Measurements from ENCODE around the gene PTPRM. TPM values are rescaled to one million over a fixed set of nuclear protein-coding genes. Genes with fewer than 3 reads are reported as not detected.

PTPRM gene
- total RNA-seq, 1 experiment from 2014 or later: 14.5 TPM

GRCh38 chr18:8299054-8299980, 732.2 kb downstream of the PTPRM start:
- ChIA-PET CTCF (no interaction called here), RAD21 (ENCODE audit: low non-redundant PET in 1 of 2, low total read pairs in 2 of 2, uncharacterized antibody in 2 of 2, unreplicated experiment in 2 of 2) (no interaction called here), POLR2A (no interaction called here)
- H3K4me1 ChIP-seq (ENCODE audit: control insufficient read depth in 1 of 2, insufficient read depth in 2 of 2, low read length in 2 of 2): peaks cover 4 to 5% of the 10 kb centered on the region in 2 experiments; a peak in 2 of 4 replicates
- no peaks in the 10 kb centered on the region for H4K20me1 ChIP-seq (ENCODE audit: insufficient read depth)
- DNase-seq (ENCODE audit: low read depth, low spot score): no peak
- no peak overlapping the region for H3K4me3 ChIP-seq (replicated peaks in 1 of 2; ENCODE audit: low read depth in 1 of 2, low read length in 2 of 2)
- H3K27me3 ChIP-seq (ENCODE audit: insufficient read depth, low read length): 0 out of 2 replicates have a peak, but pooled peaks cover 2% of the 10 kb centered on the region
- no peak overlapping the region for H3K9ac ChIP-seq (ENCODE audit: low read length)
- H3K27ac ChIP-seq (ENCODE audit: low read depth, low read length): no peak overlapping the region
- intact Hi-C loops (cut with micrococcal nuclease): no loop called here
- H3K79me2 ChIP-seq (ENCODE audit: insufficient read depth, low read length): no peaks in the 10 kb centered on the region
- H3K9me3 ChIP-seq (ENCODE audit: control insufficient read depth in 1 of 2, insufficient read depth in 1 of 2, low read depth in 1 of 2, low read length in 2 of 2): no peaks in the 10 kb centered on the region
- TF ChIP-seq ZNF274 (IDR thresholded peaks at IDR 0.05; ENCODE audit: low read depth, low read length): no peak
- no peak for TF ChIP-seq SP1 (IDR thresholded peaks at IDR 0.05; ENCODE audit: low read depth)
- no peak for TF ChIP-seq POLR2A (IDR thresholded peaks at IDR 0.05; ENCODE audit: borderline replicate concordance, extremely low read depth, insufficient read depth, insufficient read length)
- no peak for TF ChIP-seq EZH2 (IDR thresholded peaks at IDR 0.05)
- TF ChIP-seq ELF1 (IDR thresholded peaks at IDR 0.05; ENCODE audit: borderline replicate concordance, low read depth): no peak
- TF ChIP-seq JUND (IDR thresholded peaks at IDR 0.05): no peak
- TF ChIP-seq TCF7L2 (IDR thresholded peaks at IDR 0.05; ENCODE audit: borderline replicate concordance, extremely low read depth, insufficient read depth, insufficient read length): no peak
- TF ChIP-seq ATF3 (IDR thresholded peaks at IDR 0.05): no peak
- no peak for TF ChIP-seq REST (IDR thresholded peaks at IDR 0.05; ENCODE audit: low read depth)
- no peak for TF ChIP-seq YY1 (IDR thresholded peaks at IDR 0.05; ENCODE audit: extremely low read depth, insufficient replicate concordance, low read depth, low read length)
- TF ChIP-seq CTCF (IDR thresholded peaks at IDR 0.05 in 2 of 3, conservative IDR thresholded peaks at IDR 0.05 in 1 of 3; ENCODE audit: borderline replicate concordance in 1 of 3, insufficient read depth in 1 of 3, low read depth in 2 of 3, low read length in 2 of 3): no peak
- no peak for TF ChIP-seq CEBPB (IDR thresholded peaks at IDR 0.05; ENCODE audit: low read depth)
- no peak for TF ChIP-seq SRF (IDR thresholded peaks at IDR 0.05; ENCODE audit: low read depth)
- TF ChIP-seq RAD21 (IDR thresholded peaks at IDR 0.05; ENCODE audit: low read depth): no peak
- no peak overlapping the region for H2AFZ ChIP-seq (ENCODE audit: low read depth, low read length, poor library complexity, severe bottlenecking)
- ATAC-seq: no peak
- no TSS peak for BruUV-seq (replicated peaks)
- H3K36me3 ChIP-seq (ENCODE audit: control insufficient read depth in 1 of 2, insufficient read depth in 2 of 2, low read length in 2 of 2): no peaks in the 10 kb centered on the region
- no peak overlapping the region for H3K4me2 ChIP-seq (ENCODE audit: low read length)
- H3K9me2 ChIP-seq (ENCODE audit: insufficient read depth): no peaks in the 10 kb centered on the region

Measured in HCT116 (cell line).